HG02870 (cell line): Measurements from ENCODE around the gene RUBCN.
"Not testable (repeated sequence)": the region's sequence is repeated elsewhere in the genome, so short reads cannot be mapped to it uniquely, and the experiment has no call there.

Experiments
- ATAC-seq: cut with Tn5 transposase; IDR thresholded peaks from one replicate; pipeline ENCODE4 v1.9.1; 2021; ENCODE audit warnings: mild to moderate bottlenecking, moderate library complexity; ENCODE audit not compliant: unreplicated experiment

RUBCN gene

DNA sequence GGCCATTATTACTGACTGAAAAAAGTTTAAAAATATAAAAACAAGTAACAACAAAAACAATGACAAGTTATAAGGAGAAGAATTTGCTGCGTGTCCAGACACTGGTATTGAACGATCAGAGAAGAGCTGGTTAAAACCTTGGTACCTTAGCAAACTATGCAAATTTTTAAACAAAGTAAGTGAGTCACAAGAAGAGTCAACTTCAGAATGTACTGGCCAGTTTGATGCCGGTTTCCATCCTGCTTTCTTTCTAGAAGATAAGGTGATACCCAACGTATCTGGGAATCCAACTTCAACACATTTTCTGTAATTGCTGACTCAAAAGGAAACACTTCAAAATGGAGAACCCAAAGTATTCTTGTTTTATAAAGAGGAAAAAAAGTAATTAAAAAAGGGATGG, 49.8 kb downstream of the RUBCN start:
- ATAC-seq, result no peak

DNA sequence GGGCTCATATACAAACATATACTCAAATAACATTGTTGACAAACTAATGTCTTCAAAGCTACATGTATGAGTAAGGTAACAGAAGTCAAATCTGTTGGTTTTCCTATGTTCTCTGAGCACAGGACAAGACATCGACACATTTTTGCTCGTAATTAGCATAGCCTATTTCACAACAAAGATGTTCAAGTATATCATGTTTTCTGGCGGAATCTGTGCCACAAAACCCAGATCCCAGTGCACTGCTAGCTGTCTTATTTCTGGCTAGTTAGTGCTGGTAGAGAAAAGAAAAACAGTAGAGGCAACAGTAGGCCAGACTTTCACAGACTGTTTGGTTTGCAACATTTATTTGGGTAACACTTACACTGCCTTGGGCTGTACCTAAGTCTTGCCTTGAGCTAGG, 51.2 kb downstream of the RUBCN start:
- no peak for ATAC-seq

DNA sequence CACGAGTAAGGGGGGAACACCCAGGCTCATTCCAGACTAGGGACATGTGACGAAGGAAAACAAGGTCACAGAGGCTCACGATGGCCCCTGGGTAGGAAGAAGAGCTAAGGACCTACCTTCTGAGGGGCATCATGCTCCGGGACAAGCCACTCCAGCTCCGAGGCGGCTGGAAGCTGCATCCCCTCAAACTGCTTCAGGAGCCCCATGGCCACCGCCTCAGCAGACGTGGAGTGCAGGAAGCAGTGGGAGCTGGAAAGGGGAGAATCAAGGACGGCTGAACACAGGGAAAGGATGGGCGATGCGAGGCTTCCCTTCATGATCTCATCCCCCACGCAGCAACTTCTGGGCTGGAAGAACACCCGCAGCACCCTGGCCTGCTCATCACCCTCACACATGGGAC, 53.5 kb downstream of the RUBCN start:
- ATAC-seq, result no peak

DNA sequence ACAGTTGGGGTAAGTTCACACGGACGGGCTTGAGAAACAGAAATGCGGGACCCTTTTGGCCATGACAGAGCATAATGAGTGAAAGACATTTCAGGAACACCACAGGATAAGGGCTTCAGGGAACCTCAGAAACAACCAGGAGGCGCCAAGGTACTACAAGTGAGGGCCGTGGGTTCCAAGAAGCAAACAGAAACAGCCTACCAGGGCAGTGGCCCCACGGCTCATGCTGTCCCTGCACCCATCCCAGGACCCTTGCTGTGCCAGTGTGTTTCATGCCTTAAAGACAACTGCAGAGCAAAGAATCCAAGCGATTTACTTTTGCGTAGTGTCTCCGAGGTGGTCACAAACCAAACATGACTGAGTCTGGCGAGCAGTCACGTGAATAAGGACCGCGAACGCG, 54.0 kb downstream of the RUBCN start:
- ATAC-seq, result no peak

DNA sequence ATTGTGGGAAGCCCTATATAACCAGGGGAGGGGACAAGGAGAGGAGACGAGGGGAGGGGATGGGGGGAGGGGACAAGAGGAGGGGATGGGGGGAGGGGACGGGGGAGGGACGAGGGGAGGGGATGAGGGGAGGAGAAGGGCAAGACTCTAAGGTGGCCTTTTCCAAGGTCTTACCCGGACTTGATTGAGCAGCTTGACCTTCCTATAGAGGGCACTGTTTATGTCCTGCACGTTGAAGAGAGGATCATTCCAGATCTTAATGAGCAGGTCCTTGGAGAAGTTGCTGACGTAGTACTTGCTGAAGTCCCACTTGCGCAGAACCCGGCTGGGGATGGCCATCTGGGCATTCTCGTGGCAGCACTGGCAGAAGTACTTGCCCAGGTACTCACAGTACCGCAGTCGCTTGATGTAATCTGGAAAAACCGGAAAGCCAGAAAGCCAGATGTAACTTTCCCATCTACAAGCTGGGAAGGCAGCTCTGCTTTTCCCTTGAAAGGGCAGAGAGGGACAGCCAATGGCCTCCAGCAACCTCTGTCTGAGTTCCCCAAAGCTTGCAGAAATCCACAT, 55.7 kb downstream of the RUBCN start:
- ATAC-seq, result no peak

DNA sequence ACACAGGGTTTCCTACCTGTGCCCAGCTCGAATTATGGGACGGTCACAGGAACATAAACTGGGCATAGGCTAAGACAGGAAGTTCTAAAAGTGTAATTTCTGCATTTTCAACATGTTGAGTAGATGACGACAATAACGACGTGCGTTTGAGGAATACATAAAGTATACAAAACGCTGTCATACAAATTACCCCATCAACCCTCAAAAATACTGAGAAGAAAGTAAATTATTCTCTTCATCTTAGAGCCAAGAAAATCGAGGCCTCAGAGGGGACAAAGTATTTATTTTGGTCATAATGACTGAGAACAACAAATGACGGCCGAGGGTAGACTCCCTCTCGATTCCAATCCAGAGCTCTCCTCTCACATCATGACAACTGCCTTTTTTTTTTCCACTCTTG, 60.8 kb downstream of the RUBCN start:
- no peak for ATAC-seq

DNA sequence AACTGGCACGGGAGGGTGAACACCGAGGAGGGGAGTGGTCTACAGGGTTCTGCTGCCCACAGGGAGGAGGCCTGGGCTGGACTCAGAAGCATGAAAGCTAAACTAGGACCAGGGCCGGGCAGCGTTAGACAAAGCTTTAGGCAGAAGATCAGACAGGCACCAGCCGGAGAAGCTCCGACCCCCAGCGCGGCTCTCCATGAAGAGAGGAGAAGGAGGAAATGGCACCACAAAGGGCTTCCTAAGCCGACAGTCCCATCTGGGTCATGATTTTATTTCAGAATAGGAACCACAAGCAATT, 61.2 kb downstream of the RUBCN start:
- no peak for ATAC-seq

DNA sequence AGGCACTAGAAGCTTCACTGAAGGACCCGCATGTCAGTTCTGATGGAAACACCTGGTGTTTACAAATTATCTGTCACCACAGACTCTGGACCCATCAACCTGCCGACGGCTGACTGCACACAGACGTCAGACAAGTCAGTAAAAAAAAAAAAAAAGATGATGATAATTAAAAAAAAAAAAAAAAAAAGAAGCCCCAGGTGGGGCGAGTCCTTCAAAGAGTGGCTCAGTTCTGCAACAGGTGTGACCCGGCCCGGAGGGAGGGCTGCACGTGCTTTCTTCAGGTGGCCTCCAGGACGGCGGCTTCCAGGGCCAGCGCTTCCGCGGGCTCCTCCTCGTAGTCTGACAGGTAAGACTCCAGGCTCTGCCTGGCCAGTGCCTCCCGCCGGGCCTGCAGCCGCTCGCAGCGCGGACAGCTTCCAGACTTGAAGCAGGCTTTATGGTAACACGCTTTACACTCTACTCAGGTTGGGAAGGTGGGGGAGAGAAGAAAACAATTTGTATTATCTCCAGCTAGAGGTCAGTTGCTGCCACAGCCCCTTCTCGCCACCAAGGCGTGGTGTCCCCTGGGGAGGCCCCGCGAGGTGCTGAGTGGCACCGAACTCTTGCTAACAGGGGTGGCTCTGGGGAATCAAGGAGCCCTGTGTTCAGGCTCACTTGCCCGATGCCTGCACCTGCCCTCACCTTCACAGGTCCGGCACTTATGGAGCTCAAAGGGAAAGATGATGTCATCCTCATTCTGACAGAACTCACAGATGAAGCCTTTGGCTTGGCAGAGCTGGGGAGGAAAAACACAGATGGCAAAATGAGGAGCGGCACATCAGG, 61.8 kb downstream of the RUBCN start:
- no peak for ATAC-seq

DNA sequence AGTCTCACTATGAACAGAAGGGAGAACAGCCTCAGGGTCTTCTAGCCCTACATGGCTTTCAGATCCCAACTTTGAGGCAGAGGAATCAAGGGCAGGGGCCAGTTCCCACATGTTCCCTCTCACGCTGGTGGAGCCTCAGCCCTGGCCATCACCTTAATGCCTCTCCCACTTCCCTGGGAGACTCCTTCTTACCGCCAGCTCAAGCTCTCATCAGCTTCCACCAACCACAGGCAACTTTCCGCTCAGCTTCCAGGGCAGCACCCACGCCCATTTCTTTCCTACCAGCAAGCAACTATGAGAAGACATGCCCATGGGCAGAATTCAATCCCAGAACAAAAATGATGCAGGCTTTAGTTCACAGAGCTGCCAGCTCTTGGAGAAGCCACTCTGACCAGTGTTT, 63.5 kb downstream of the RUBCN start:
- ATAC-seq, result no peak

DNA sequence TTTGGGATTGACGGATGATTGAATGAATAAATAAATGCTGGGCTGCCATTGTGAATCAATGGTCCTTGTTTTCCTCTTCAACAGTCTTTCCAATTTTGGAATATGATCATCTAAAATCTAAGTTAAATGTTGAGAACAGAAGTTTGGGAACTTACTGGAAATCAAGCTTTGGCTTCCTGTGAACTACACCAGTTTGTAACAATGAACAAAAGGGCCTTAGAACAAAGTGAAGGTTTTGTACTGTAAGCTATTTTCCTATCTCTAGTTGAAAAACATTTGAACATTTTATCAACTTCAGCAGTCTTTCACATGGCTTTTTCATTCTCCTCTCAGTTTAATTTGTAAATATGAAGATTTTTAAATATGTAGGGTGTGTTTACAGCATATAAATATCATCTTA, 66.3 kb downstream of the RUBCN start:
- no peak for ATAC-seq

DNA sequence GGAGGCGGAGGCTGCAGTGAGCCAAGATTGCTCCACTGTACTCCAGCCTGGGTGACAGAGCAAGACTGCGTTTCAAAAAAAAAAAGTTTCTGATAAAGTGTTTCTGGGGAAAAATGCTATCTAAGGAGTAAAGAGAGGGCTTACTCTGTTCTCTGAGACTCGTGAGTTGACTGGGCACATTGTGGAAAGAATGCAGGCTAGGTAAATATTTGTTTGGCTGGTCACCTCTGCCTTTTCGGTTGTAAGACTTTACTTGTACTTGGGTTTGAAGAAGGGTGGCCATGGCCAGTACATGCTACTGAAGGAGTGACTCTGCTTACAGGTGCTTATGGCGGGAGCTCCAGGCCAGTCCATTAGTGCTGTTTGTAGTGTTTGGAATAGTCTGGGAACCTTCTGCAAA, 68.7 kb downstream of the RUBCN start:
- ATAC-seq, result no peak

DNA sequence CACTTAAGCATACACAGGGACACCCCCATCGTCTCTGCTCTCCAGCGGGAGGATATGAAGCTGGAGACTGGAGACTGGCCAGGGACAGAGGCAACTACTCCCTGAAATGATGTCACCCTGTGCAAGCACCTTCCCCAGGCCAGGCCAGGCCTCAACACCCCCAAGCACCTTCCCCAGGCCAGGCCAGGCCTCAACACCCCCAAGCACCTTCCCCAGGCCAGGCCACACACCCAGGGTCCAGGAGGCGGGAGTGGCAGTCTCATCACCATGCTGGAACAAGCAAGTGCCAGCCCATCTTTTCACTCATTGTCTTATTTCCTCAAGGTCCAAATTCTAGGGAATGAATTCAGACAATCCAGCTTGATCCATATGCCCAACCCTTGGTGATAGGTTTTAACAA, 69.4 kb downstream of the RUBCN start:
- ATAC-seq, result not testable (repeated sequence)

DNA sequence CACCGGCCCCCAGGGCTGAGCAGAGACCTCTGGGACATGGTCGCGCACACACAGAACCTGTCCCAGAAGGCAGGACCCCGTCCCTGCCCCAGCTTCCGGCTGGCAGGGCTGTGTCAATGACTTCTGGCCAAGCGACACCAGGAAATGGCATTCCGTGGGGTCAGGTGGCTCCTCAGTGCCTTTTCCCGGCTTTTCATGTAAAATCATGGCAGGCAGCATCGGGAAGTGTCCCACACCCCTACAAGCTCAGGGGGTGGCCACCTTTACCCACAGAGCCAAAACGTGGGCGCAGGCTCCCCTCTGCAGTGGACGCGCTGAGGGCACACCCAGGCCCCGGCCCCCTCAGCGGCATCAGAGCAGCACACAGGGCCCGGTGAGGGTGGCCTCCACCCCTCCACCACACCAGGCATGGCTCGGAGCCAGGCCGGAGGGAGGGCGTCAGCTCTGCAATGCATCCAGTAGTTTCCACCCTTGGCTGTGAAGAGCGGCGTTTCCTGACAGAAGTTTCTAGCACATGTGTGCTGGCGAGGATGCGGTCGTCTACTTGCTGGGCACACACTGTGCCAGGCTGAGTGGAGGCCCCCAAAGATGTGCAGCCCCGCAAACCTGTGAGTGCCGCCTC, 70.4 kb downstream of the RUBCN start:
- ATAC-seq, result not testable (repeated sequence)

DNA sequence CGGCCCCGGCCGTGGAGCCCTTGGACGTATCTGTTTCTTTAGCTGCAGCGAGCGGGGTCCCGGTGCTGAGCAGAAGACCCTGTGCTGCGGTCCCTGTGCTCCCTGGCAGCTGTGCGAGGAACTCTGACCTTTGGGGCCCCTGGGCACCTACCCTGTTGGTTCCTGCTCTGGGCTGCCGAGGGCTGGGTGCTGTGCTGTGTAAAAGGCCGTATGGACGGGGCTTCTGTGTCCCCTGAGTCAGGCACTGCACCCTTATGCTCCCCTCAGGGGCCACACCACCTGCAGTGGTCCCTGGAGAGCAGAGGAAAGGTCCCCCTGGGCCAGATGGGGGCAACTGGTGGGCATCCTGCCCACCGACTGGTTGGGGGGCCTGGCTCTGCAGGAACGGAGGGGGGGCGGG, 71.2 kb downstream of the RUBCN start:
- not testable (repeated sequence) for ATAC-seq

DNA sequence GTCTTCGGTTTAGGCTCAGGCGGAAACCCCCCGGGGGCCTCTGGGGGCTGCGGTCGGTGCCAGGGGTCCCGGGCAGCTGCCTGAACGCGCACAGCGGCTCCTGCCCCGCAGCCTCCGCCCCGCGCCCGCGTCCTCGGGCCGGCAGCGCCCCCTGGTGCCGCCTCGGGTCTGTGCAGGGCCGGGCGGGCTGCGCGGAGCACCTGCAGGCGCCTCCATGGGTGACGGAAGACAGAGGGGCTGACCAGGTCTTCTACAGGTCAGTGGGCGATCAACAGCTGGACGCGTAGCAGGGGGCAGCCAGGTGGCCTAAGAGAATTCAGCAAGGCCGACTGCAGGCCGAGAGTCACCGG, 71.6 kb downstream of the RUBCN start:
- peak; percentile 89 for ATAC-seq

DNA sequence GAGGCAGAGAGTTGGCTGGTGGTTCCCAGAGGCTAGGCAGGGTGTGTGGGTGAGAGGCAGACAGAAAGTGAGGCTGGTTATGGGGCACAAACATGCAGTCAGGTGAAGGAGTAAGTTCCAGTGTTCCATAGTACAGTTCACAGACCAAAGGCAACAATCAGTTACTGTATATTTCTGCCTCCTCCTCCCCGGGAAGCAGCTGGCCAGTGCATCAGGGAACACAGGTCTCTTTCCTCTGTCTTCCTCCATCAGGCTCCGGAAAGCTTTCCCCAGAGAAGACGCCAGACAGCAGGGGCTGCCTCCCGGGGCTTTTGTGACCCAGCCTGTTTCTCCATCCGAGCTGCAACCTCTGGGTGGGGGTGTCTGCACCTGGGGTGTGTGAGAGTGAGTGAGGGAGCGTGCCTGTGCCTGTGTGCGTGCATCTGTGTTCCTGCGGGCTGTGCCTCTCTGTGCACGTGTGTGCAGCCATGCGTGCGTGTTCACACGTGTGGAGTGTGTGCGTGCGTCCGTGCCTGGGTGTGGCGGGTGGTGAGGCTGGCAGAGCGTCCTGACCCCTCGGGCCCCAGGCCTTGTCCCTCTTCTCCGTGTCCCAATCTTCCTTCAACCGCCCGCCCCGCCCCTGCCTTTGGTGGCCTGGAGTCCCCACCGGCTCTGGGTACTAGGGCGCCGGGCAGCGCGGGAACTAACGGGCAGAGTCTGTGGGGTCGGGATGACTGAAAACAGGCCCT, 72.1 kb downstream of the RUBCN start:
- peak; percentile 43 for ATAC-seq

DNA sequence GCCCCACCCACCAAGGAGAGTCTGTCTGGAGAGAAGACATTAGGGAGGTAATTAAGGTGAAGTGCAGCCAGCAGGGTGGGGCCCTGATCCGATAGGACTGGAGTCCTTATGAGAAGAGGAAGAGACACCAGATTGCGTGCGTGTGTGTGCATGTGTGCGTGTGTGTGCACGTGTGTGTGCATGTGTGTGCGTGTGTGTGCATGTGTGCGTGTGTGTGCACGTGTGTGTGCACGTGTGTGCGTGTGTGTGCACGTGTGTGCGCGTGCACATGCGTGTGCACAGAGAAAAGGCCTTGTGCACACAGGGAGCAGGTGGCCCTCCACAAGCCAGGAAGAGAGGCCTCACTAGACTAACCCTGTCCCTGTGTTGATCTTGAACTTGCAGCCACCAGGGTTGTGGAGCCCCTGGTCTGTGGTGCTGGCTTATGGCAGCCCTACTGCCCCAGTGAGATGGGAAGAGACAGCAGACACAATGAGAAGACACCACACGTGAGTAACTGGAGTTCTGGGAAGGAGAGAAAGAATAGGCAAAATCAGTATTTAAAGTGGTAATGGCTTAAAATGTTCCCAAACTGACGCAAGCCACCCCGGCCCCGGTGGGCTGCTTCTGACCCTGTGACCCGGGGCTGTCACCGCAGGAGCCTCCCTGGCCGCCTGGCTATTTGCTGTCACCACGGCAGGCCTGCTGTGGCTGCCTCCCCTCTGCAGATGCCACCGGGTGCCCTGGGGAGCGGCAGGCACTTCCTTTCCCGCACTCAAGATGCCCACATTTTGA, 73.2 kb downstream of the RUBCN start:
- not testable (repeated sequence) for ATAC-seq

DNA sequence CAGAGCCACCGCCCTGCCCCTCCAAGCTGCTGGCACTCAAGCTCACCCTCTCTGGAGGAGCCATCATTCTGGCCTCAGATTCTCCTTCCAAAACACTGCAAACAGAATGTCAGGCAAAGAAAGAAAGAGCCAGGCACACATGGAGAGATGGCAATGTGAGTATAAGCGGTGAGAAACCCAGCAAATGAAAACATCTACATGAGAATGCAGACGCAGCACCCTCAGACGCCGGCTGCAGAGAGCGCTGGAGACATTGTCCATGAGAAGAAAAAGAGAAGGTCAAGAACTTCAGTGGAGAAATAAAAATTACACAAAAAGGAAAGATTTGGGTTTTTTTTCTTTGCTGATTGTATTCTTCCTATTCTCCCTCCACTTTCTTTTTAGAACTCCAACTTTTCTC, 74.4 kb downstream of the RUBCN start:
- ATAC-seq, result not testable (repeated sequence)

DNA sequence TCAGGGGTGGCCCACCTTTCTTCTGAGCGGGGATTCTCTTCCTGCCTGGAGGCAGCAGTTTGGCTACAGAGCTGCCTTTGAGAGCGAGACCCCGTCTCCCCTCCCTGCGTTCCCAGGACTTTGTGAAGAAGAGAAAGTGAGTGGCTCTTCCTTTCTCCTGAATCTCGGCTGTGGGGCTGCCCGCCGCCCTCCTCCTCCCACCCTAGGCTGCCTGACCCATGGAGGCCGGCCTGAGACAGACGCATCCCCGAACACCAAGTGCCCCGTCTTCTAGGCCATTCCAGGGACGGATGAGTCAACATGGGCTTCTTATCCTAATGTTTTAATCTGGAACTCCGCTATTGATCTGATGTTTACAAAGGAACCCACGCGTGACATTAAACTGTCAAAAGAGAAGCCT, 74.8 kb downstream of the RUBCN start:
- ATAC-seq, result not testable (repeated sequence)

DNA sequence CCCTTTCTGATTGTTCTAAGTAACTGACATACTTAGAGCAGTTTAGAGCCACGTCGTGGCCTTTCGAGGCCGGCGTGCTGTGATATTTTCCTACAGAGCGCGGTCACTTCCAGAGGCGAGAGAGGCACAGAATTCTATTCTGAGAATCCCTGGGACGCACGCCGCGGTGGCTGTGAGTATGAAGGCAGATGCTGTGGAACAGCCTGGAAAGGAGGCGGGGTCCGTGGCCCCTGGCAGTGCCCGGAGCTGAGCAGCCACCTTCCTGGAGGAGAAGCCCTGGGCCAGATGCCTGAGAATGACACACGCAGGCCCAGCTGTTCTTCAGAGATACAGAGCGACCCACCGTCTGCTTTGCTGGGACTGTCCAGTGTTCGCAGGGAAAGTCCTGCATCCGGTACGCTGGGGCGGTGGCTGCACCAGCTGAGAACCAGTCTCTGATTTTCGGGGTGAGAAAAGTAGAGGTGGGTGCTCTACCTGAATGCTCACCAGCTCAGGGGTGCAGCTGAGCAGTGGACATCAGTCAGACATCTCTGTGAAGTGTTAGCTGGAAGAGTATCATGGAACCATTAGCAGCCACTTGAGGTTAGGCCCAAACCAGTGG, 75.4 kb downstream of the RUBCN start:
- ATAC-seq, result not testable (repeated sequence)

DNA sequence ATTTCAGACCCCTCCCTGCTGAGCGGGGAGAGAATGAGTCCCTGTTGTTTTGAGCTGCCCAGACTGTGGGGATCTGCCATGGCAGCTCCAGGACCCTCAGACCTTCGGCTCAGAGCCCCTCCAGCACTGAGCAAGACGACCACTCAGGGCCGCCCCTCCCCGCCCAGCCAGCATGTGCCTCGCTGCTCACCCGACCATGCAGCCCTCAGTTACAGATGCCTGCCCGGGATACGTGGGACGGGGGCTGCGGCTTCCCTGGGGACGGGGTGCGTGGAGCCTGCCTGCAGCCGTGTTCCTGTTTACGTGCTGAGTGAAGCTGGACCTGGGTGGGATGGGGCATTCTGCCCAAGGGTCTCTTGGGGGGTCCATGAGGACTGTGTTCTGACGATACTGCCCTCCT, 77.0 kb downstream of the RUBCN start:
- ATAC-seq, result not testable (repeated sequence)
